HepG2 (cell line): ENCODE results near the gene NOB1. TPM values are rescaled to one million over a fixed set of nuclear protein-coding genes. Genes with fewer than 3 reads are reported as not detected.

ENCODE experiments used
- CCAR2 ChIP-seq: fragments of 200-400 bp; formaldehyde crosslinking; optimal IDR thresholded peaks from 2 replicates; pipeline ENCODE3; 2018; ENCODE audit warnings: low read depth, mild to moderate bottlenecking, low read length, moderate library complexity
- CEBPB ChIP-seq: IDR thresholded peaks from 2 replicates; pipeline ENCODE4 v1.6.1; 2011; ENCODE audit warnings: low read depth, low read length, improper control_type of control experiment, borderline replicate concordance
- CENPX ChIP-seq: sonication (generic); formaldehyde crosslinking; IDR thresholded peaks from 2 replicates; pipeline ENCODE4 v1.9.0; 2021; ENCODE audit warnings: mild to moderate bottlenecking, missing genetic modification reagents, moderate library complexity
- ELF1 ChIP-seq: sonication (generic); formaldehyde crosslinking; IDR thresholded peaks from 2 replicates; pipeline ENCODE4 v1.4.0; 2020; ENCODE audit warnings: missing genetic modification reagents
- ELF3 ChIP-seq: IDR thresholded peaks from 2 replicates; pipeline ENCODE4 v1.6.1; 2016; ENCODE audit warnings: missing genetic modification reagents, missing compliant biosample characterization
- EP300 ChIP-seq, 3 experiments: sonication (generic) in 1 of 3; formaldehyde crosslinking in 1 of 3; IDR thresholded peaks; 2 replicates each; pipeline versions ENCODE4 v1.5.1 to v1.6.1; 2011 to 2020; ENCODE audit warnings: low read depth in 2 of 3, low read length in 2 of 3, borderline replicate concordance in 1 of 3, improper control_type of control experiment in 1 of 3, mild to moderate bottlenecking in 1 of 3, missing genetic modification reagents in 1 of 3, moderate library complexity in 1 of 3
- ERF ChIP-seq: IDR thresholded peaks from 2 replicates; pipeline ENCODE4 v1.6.1; 2018; ENCODE audit warnings: missing biosample characterization, missing genetic modification reagents
- GABPB1 ChIP-seq: IDR thresholded peaks from 2 replicates; pipeline ENCODE4 v1.6.1; 2016; ENCODE audit warnings: mild to moderate bottlenecking, missing genetic modification reagents, moderate library complexity, missing compliant biosample characterization
- GZF1 ChIP-seq: sonication (generic); formaldehyde crosslinking; IDR thresholded peaks from 2 replicates; pipeline ENCODE4 v1.5.1; 2020; ENCODE audit warnings: mild to moderate bottlenecking, missing genetic modification reagents
- HDAC1 ChIP-seq: sonication (generic); formaldehyde crosslinking; IDR thresholded peaks from 2 replicates; pipeline ENCODE4 v1.5.1; 2020; ENCODE audit warnings: mild to moderate bottlenecking, missing genetic modification reagents
- HMG20A ChIP-seq: IDR thresholded peaks from 2 replicates; pipeline ENCODE4 v1.6.1; 2016; ENCODE audit warnings: borderline replicate concordance
- HMGA1 ChIP-seq: sonication (generic); formaldehyde crosslinking; conservative IDR thresholded peaks from 2 replicates; pipeline ENCODE4 v1.4.0; 2020; ENCODE audit warnings: missing genetic modification reagents
- HNF4A ChIP-seq: sonication (generic); formaldehyde crosslinking; IDR thresholded peaks from 2 replicates; pipeline ENCODE4 v1.4.0; 2020; ENCODE audit warnings: missing genetic modification reagents
- KDM3A ChIP-seq: IDR thresholded peaks from 2 replicates; pipeline ENCODE4 v1.6.1; 2018; ENCODE audit warnings: low read depth, missing compliant biosample characterization
- SOX6 ChIP-seq, 2 experiments: fragments of 450-650 bp in 1 of 2; sonication (generic) in 1 of 2; formaldehyde crosslinking in 1 of 2; IDR thresholded peaks; 2 replicates each; pipeline versions ENCODE4 v1.4.0 to v1.6.1; 2017 to 2020; ENCODE audit warnings: antibody characterized with exemption in 1 of 2, mild to moderate bottlenecking in 1 of 2, missing genetic modification reagents in 1 of 2
- TMF1 ChIP-seq: sonication (generic); formaldehyde crosslinking; IDR thresholded peaks from 2 replicates; pipeline ENCODE4 v1.8.1; 2022; ENCODE audit warnings: low read depth, missing genetic modification reagents
- ZMYM4 ChIP-seq: sonication (generic); formaldehyde crosslinking; IDR thresholded peaks from 2 replicates; pipeline ENCODE4 v1.8.1; 2023; ENCODE audit warnings: mild to moderate bottlenecking, missing genetic modification reagents
- ZNF557 ChIP-seq: sonication (generic); formaldehyde crosslinking; IDR thresholded peaks from 2 replicates; pipeline ENCODE4 v1.4.0; 2020; ENCODE audit warnings: missing genetic modification reagents
- ZNF652 ChIP-seq: IDR thresholded peaks from 2 replicates; pipeline ENCODE4 v1.6.1; 2016; ENCODE audit warnings: low read depth, borderline replicate concordance
- ZNF775 ChIP-seq: sonication (generic); formaldehyde crosslinking; IDR thresholded peaks from 2 replicates; pipeline ENCODE4 v1.4.0; 2020; ENCODE audit warnings: missing genetic modification reagents, mild to moderate bottlenecking, moderate library complexity, borderline replicate concordance
- ZNF780A ChIP-seq: sonication (generic); formaldehyde crosslinking; IDR thresholded peaks from 2 replicates; pipeline ENCODE4 v1.8.0; 2022; ENCODE audit warnings: mild to moderate bottlenecking, missing genetic modification reagents, moderate library complexity
- polyA plus RNA-seq, 8 experiments: library from polyadenylated mRNA; depleted of rRNA in 3 of 8; stranded (reverse) in 7 of 8; unstranded in 1 of 8; fragments of >200 nt; fragmentation: Illumina TruSeq in 4 of 8; extraction: Trizol in 4 of 8; gene quantifications; 2 replicates each; pipeline versions ENCODE4 v1.2.1 to v1.2.3, GENCODE V29; 2011 to 2016; ENCODE audit warnings: low read depth in 4 of 8, missing spikeins in 1 of 8, mixed read lengths in 1 of 8; ENCODE audit not compliant: insufficient read depth in 1 of 8
- total RNA-seq, 5 experiments: library from RNA; depleted of rRNA; stranded (reverse); fragments of >200 nt; fragmentation: Illumina TruSeq; extraction: Trizol; gene quantifications; 2 replicates each; pipeline ENCODE4 v1.2.3, GENCODE V29; 2016; ENCODE audit warnings: low read depth in 1 of 5
- TF ChIP-seq, protein P1 (sequence below): sonication (generic); formaldehyde crosslinking; conservative IDR thresholded peaks from 2 replicates; pipeline ENCODE4 v1.4.0; 2020; ENCODE audit warnings: missing genetic modification reagents
- TF ChIP-seq, protein P2 (sequence below): sonication (generic); formaldehyde crosslinking; IDR thresholded peaks from 2 replicates; pipeline ENCODE4 v1.5.1; 2020; ENCODE audit warnings: mild to moderate bottlenecking, missing genetic modification reagents, moderate library complexity
- TF ChIP-seq, protein P3 (sequence below): sonication (generic); formaldehyde crosslinking; IDR thresholded peaks from 2 replicates; pipeline ENCODE4 v1.5.1; 2020; ENCODE audit warnings: missing genetic modification reagents, mild to moderate bottlenecking, borderline replicate concordance
- TF ChIP-seq, protein P4 (sequence below): IDR thresholded peaks from 2 replicates; pipeline ENCODE4 v1.6.1; 2018; ENCODE audit warnings: missing genetic modification reagents, mild to moderate bottlenecking, missing compliant biosample characterization

Gene NOB1
- total and polyA plus RNA-seq, 2 of the 13 experiments (the other 11 are each of a cell fraction or from before 2014, with no cell fraction given), result 47.1 to 162 TPM

DNA sequence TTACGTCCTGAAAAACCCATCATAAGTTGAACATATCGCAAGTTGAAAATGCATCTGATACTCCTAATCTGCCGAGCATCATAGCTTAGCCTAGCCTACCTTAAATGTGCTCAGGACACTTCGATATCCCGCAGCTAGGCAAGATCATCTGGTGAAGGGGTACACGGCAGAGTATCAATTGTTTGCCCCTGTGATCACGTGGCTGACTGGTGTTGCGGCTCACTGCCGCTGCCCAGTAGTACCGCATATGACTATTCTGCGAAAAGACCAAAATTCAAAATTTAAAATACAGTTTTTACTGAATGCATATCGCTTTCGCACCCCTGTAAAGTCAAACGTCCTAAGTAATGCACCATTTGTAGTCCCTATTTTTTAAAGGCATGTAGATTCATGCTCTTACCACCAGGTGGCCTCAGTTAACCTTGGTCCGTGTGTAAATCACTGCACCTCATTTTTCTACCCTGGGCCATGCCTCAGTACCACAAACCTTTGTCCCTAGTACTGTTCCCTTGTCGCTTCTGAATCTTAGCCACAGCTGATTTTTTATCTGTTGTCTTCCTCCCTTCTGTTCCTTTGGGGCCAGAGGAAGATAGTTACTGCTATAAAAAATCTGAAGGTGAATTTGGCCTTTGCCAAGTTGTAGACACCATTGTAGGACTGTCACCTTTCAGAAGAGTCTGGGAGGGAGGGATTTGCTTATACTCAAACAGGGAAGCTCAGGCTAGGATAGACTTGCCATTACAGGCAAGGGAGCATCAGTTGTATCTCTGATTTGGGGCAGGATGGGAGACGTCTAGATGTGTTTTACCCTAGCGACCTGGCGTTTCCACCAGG is 41.8 kb upstream of the NOB1 start (continued):
- TF ChIP-seq CEBPB, result no peak
- no peak for TF ChIP-seq ZMYM4 (CRISPR knock-in tag)
- no peak for TF ChIP-seq KDM3A (CRISPR knock-in tag)
- TF ChIP-seq TMF1 (CRISPR knock-in tag), result no peak
- no peak for TF ChIP-seq ZNF775 (CRISPR knock-in tag)
- TF ChIP-seq, protein P1, sequence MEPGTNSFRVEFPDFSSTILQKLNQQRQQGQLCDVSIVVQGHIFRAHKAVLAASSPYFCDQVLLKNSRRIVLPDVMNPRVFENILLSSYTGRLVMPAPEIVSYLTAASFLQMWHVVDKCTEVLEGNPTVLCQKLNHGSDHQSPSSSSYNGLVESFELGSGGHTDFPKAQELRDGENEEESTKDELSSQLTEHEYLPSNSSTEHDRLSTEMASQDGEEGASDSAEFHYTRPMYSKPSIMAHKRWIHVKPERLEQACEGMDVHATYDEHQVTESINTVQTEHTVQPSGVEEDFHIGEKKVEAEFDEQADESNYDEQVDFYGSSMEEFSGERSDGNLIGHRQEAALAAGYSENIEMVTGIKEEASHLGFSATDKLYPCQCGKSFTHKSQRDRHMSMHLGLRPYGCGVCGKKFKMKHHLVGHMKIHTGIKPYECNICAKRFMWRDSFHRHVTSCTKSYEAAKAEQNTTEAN (CRISPR knock-in tag), result no peak
- TF ChIP-seq GABPB1, result peak; percentile 30; the same call in 1 of the 2 replicates
- no peak for TF ChIP-seq GZF1 (CRISPR knock-in tag)
- peak; percentile 24; the same call in 1 of the 2 replicates for TF ChIP-seq HMG20A (CRISPR knock-in tag)
- no peak for TF ChIP-seq SOX6 (IDR thresholded peaks at IDR 0.05)
- 0 out of 2 replicates have a peak, but pooled peaks have one; percentile 16 for TF ChIP-seq SOX6 (CRISPR knock-in tag; IDR thresholded peaks at IDR 0.05)
- 0 out of 2 replicates have a peak, but pooled peaks have one; percentile 66 for TF ChIP-seq ERF (CRISPR knock-in tag)
- TF ChIP-seq, protein P2, sequence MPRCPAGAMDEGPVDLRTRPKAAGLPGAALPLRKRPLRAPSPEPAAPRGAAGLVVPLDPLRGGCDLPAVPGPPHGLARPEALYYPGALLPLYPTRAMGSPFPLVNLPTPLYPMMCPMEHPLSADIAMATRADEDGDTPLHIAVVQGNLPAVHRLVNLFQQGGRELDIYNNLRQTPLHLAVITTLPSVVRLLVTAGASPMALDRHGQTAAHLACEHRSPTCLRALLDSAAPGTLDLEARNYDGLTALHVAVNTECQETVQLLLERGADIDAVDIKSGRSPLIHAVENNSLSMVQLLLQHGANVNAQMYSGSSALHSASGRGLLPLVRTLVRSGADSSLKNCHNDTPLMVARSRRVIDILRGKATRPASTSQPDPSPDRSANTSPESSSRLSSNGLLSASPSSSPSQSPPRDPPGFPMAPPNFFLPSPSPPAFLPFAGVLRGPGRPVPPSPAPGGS (CRISPR knock-in tag), result no peak
- TF ChIP-seq ELF1, result no peak
- no peak for TF ChIP-seq ZNF780A (CRISPR knock-in tag)
- no peak for TF ChIP-seq HDAC1 (CRISPR knock-in tag)
- TF ChIP-seq, protein P3, sequence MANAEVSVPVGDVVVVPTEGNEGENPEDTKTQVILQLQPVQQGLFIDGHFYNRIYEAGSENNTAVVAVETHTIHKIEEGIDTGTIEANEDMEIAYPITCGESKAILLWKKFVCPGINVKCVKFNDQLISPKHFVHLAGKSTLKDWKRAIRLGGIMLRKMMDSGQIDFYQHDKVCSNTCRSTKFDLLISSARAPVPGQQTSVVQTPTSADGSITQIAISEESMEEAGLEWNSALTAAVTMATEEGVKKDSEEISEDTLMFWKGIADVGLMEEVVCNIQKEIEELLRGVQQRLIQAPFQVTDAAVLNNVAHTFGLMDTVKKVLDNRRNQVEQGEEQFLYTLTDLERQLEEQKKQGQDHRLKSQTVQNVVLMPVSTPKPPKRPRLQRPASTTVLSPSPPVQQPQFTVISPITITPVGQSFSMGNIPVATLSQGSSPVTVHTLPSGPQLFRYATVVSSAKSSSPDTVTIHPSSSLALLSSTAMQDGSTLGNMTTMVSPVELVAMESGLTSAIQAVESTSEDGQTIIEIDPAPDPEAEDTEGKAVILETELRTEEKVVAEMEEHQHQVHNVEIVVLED (CRISPR knock-in tag), result no peak
- no peak for TF ChIP-seq ZNF557 (CRISPR knock-in tag)
- no peak for TF ChIP-seq CCAR2
- no peak for TF ChIP-seq ELF3
- no peak for TF ChIP-seq CENPX (CRISPR knock-in tag)
- no peak for TF ChIP-seq HMGA1 (CRISPR knock-in tag)
- no peak for TF ChIP-seq EP300 (IDR thresholded peaks at IDR 0.05; ENCODE audit: low read depth in 2 of 2, low read length in 2 of 2)
- no peak for TF ChIP-seq EP300 (CRISPR knock-in tag; IDR thresholded peaks at IDR 0.05; ENCODE audit: borderline replicate concordance)
- no peak for TF ChIP-seq ZNF652 (CRISPR knock-in tag)
- TF ChIP-seq, protein P4, sequence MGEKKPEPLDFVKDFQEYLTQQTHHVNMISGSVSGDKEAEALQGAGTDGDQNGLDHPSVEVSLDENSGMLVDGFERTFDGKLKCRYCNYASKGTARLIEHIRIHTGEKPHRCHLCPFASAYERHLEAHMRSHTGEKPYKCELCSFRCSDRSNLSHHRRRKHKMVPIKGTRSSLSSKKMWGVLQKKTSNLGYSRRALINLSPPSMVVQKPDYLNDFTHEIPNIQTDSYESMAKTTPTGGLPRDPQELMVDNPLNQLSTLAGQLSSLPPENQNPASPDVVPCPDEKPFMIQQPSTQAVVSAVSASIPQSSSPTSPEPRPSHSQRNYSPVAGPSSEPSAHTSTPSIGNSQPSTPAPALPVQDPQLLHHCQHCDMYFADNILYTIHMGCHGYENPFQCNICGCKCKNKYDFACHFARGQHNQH (CRISPR knock-in tag), result no peak
- no peak for TF ChIP-seq HNF4A
